ENCODE data around the gene ADGRB3.

ADGRB3 gene

DNA sequence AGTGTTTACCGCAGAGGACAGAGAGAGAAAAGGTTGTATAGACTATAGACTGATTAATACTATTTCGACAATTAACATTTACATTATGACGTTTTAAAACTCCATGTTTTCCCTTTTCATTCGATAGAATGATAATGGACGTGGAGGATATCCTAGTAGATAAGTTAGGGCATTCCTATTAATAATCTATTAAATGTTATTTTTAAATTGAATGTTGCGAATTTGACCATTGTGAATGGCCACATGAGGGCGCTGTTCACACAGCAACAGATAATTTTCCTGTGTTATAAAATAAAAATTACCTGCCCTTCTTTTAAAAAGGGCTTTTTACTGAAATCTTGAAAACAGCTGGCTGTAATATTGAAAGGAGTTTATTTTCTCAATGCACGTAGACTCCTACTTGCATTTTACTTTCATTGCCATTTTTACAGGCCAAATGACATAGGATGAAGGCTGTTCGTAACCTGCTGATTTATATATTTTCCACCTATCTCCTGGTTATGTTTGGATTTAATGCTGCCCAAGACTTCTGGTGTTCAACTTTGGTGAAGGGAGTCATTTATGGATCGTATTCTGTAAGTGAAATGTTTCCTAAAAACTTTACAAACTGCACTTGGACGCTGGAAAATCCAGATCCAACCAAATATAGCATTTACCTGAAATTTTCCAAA is 3.3 kb downstream of the ADGRB3 start:
- Histone ChIP-seq H3K4me3 (ENCODE audit: low read depth, low read length) (no peak overlapping the region), H3K9ac (no peak overlapping the region), H3K27ac (no peak overlapping the region)

DNA sequence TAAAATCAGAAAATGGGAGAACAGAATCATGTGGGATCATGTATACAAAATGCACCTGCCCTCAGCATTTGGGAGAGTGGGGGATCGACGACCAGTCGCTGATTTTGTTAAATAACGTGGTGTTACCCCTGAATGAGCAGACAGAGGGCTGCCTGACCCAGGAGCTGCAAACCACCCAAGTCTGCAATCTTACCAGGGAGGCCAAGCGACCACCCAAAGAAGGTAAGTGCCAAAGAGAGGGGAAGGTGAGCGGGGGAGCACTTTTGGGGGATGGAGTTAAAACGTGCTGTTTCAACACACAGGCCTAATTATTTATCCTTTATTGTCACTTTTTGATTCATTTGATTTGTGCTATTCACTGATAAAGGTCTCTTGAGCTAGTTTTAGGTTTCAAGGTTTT is 4.1 kb downstream of the ADGRB3 start:
- no peaks in the 10 kb centered on the region for H3K4me1 ChIP-seq
- H3K4me2 ChIP-seq (ENCODE audit: low read length), result no peak overlapping the region
- H3K4me3 ChIP-seq (ENCODE audit: low read depth, low read length), result no peak overlapping the region
- no peak overlapping the region for H2AFZ ChIP-seq
- no peaks in the 10 kb centered on the region for H3K27me3 ChIP-seq (ENCODE audit: control insufficient read depth, insufficient read depth, low read length)
- TF ChIP-seq, protein P1, sequence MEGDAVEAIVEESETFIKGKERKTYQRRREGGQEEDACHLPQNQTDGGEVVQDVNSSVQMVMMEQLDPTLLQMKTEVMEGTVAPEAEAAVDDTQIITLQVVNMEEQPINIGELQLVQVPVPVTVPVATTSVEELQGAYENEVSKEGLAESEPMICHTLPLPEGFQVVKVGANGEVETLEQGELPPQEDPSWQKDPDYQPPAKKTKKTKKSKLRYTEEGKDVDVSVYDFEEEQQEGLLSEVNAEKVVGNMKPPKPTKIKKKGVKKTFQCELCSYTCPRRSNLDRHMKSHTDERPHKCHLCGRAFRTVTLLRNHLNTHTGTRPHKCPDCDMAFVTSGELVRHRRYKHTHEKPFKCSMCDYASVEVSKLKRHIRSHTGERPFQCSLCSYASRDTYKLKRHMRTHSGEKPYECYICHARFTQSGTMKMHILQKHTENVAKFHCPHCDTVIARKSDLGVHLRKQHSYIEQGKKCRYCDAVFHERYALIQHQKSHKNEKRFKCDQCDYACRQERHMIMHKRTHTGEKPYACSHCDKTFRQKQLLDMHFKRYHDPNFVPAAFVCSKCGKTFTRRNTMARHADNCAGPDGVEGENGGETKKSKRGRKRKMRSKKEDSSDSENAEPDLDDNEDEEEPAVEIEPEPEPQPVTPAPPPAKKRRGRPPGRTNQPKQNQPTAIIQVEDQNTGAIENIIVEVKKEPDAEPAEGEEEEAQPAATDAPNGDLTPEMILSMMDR (IDR thresholded peaks at IDR 0.05), result no peak
- H3K9me3 ChIP-seq (ENCODE audit: control insufficient read depth, low read length), result no peaks in the 10 kb centered on the region
- no peak overlapping the region for H3K9ac ChIP-seq
- H3K36me3 ChIP-seq (ENCODE audit: control insufficient read depth, insufficient read depth, low read length), result no peaks in the 10 kb centered on the region
- H3K27ac ChIP-seq, result no peak overlapping the region
- H3K79me2 ChIP-seq, result no peaks in the 10 kb centered on the region

More for the DNA sequence above, 3.3 kb downstream of the ADGRB3 start:
- Histone ChIP-seq H3K36me3 (ENCODE audit: control insufficient read depth, insufficient read depth, low read length) (no peaks in the 10 kb centered on the region), H3K79me2 (no peaks in the 10 kb centered on the region), H3K4me2 (ENCODE audit: low read length) (no peak overlapping the region), H3K4me1 (no peaks in the 10 kb centered on the region), H2AFZ (no peak overlapping the region), H3K27me3 (ENCODE audit: control insufficient read depth, insufficient read depth, low read length) (no peaks in the 10 kb centered on the region), H3K9me3 (ENCODE audit: control insufficient read depth, low read length) (no peaks in the 10 kb centered on the region)
- TF ChIP-seq, protein P1 (IDR thresholded peaks at IDR 0.05), result peak; percentile 16

DNA sequence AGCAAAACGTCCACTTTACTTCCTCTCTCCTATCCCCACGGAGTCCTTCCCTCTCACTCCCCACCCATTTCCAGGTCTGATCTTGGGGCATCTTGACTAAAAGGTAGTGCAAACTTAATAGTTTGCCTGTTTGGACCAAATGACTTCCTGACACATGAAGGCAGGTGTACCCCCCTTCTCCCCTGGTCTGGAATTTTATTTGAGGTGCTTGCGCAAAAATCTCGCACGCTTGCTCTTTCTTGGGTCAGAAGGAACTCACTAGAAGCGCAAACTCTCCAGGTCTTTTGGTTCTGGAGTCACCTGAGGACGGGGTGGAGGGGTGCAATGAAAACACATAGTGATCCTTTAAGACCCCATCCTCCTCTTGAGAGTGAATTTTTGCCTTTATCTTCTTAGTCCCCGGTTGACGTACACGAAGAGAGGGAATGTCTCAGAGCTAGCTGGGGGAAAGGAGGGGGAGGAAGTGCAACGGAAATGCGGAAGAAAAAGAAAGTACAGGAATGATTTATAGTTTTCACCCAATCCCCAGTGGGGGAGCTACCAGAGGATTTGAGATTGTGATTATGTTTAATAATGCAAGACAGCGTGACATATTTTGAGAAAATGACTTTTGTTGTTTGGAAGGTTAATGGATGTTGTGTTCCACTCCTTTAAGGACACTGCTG is 4.9 kb downstream of the ADGRB3 start:
- Histone ChIP-seq H3K27me3 (ENCODE audit: control insufficient read depth, insufficient read depth, low read length) (no peaks in the 10 kb centered on the region), H2AFZ (no peak overlapping the region), H3K9me3 (ENCODE audit: control insufficient read depth, low read length) (no peaks in the 10 kb centered on the region), H3K4me3 (ENCODE audit: low read depth, low read length) (no peak overlapping the region), H3K4me1 (no peaks in the 10 kb centered on the region), H3K36me3 (ENCODE audit: control insufficient read depth, insufficient read depth, low read length) (no peaks in the 10 kb centered on the region), H3K9ac (no peak overlapping the region), H3K79me2 (no peaks in the 10 kb centered on the region), H3K4me2 (ENCODE audit: low read length) (no peak overlapping the region), H3K27ac (no peak overlapping the region)
- TF ChIP-seq, protein P1 (IDR thresholded peaks at IDR 0.05), result no peak

DNA sequence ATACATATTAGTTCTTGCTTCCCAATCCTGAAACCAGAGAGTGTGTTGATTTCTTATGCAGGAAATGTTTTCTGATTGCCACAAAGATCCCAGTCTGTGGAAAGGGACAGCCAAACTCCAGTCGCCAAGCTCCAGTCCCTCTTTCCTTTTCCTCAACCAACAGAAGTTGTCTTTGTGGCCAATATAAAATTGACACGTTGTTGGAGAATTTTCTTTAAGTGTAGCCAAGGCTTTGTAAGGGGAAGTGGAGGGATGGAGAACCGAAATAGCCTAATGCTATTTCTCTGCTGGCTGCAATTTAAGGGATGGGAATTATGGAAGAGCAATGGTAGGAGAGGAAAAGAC is 5.4 kb downstream of the ADGRB3 start:
- H3K4me1 ChIP-seq, result no peaks in the 10 kb centered on the region
- no peak overlapping the region for H3K27ac ChIP-seq
- TF ChIP-seq, protein P1 (IDR thresholded peaks at IDR 0.05), result no peak
- no peaks in the 10 kb centered on the region for H3K79me2 ChIP-seq
- H3K9ac ChIP-seq, result no peak overlapping the region
- no peaks in the 10 kb centered on the region for H3K27me3 ChIP-seq (ENCODE audit: control insufficient read depth, insufficient read depth, low read length)
- H3K9me3 ChIP-seq (ENCODE audit: control insufficient read depth, low read length), result no peaks in the 10 kb centered on the region
- H3K4me2 ChIP-seq (ENCODE audit: low read length), result no peak overlapping the region
- H2AFZ ChIP-seq, result no peak overlapping the region
- H3K36me3 ChIP-seq (ENCODE audit: control insufficient read depth, insufficient read depth, low read length), result no peaks in the 10 kb centered on the region
- no peak overlapping the region for H3K4me3 ChIP-seq (ENCODE audit: low read depth, low read length)

DNA sequence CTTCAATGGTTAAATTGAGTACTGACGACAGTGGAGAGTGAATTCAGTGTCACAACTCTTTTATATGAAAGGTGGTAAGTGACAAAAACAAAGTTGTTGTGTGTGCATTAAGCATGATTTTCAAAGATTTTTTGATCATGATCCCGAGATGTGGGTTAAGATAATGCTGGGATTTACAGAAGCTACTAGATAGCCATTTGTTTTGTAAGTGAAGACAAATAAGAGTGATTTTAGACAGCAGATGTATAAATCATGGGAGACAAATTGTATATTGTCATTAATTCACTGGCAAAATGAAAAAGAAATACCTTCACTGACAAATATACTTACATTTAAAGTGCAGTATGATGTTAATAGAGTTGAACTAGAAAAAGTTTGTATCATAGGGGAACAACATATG is 6.1 kb downstream of the ADGRB3 start:
- TF ChIP-seq, protein P1 (IDR thresholded peaks at IDR 0.05), result no peak
- no peaks in the 10 kb centered on the region for H3K4me1 ChIP-seq
- no peak overlapping the region for H3K4me3 ChIP-seq (ENCODE audit: low read depth, low read length)
- no peaks in the 10 kb centered on the region for H3K9me3 ChIP-seq (ENCODE audit: control insufficient read depth, low read length)
- no peak overlapping the region for H3K27ac ChIP-seq
- no peak overlapping the region for H3K9ac ChIP-seq
- no peaks in the 10 kb centered on the region for H3K27me3 ChIP-seq (ENCODE audit: control insufficient read depth, insufficient read depth, low read length)
- no peaks in the 10 kb centered on the region for H3K79me2 ChIP-seq
- H3K36me3 ChIP-seq (ENCODE audit: control insufficient read depth, insufficient read depth, low read length), result no peaks in the 10 kb centered on the region
- no peak overlapping the region for H2AFZ ChIP-seq
- no peak overlapping the region for H3K4me2 ChIP-seq (ENCODE audit: low read length)
